ENCODE results near the gene ORMDL3.

- no peak for TF ChIP-seq EZH2 (IDR thresholded peaks at IDR 0.05; ENCODE audit: low read depth, unreplicated experiment)
- TF ChIP-seq CTCF (conservative IDR thresholded peaks at IDR 0.05; ENCODE audit: low read depth in 2 of 2): no peak
- TF ChIP-seq POLR2AphosphoS5 (IDR thresholded peaks at IDR 0.05; ENCODE audit: low read depth): no peak
- TF ChIP-seq JUNB (IDR thresholded peaks at IDR 0.05; ENCODE audit: unreplicated experiment): no peak
These were observed 37.8 kb upstream of the ORMDL3 start for GRCh38 chr17:39965017-39965699.
